Right ventricle myocardium inferior (tissue), 1 donor: Measurements from ENCODE around the gene ZNF229. TPM values are rescaled to one million over a fixed set of nuclear protein-coding genes. Genes with fewer than 3 reads are reported as not detected.
"Not testable (repeated sequence)": the region's sequence is repeated elsewhere in the genome, so short reads cannot be mapped to it uniquely, and the experiment has no call there.

Source experiments
- ATAC-seq: fragments of 200-7000 bp; cut with Tn5 transposase; one replicate; pipeline ENCODE4 v1.9.1; 2020; ENCODE audit warnings: mild to moderate bottlenecking, moderate library complexity
- DNase-seq: peaks from one replicate; pipeline ENCODE4 v3.0.0; 2021; ENCODE audit errors: missing footprints
- intact Hi-C: fragments of 100-400 bp; cut with DNase I; formaldehyde crosslinking; loops from one replicate; pipeline ENCODE4 v1.11.0; 2022
- long read RNA-seq: library from polyadenylated mRNA; unstranded; transcript quantifications from one replicate; pipeline ENCODE4 v2.0.0, GENCODE V29; 2021
- total RNA-seq: library from RNA; stranded (reverse); fragmentation: NEBNext Ultra II Directional; extraction: Animal tissue kit (Norgen Biotek cat#: 25700); gene quantifications from one replicate; pipeline ENCODE4 v1.2.1, GENCODE V29; 2021
- donor health status: DM: no; HTN: yes; CAD: no; lungs with severe emphysema.

ZNF229 gene
- total RNA-seq, result 7.3 TPM
- long read RNA-seq, full-length matches to known transcripts, result 1 of 2 reads
- long read RNA-seq, partial matches to known transcripts, result 0 of 2 reads
- long read RNA-seq, other reads (novel, unspliced or antisense), result 1 of 2 reads

GRCh38 chr19:44447916-44448674, at the start of gene ZNF229:
ZNF229 (minus strand) TSS chr19:44448472; CDS start chr19:44442847, 5,625 bp downstream.
- ATAC-seq, result peak; percentile 97
- intact Hi-C loops, result no loop called here
- peak; percentile 93 for DNase-seq

GRCh38 chr19:44496711-44497110, 48.4 kb upstream of the ZNF229 start:
- ATAC-seq (no peak), DNase-seq (no peak)
- intact Hi-C loops, result no loop called here

GRCh38 chr19:44476559-44477408, 28.5 kb upstream of the ZNF229 start:
- no peak for ATAC-seq
- intact Hi-C loops, result no loop called here
- DNase-seq, result no peak

- intact Hi-C loops, ATAC-seq, DNase-seq: not testable (repeated sequence)
Observed at GRCh38 chr19:44468730-44469129, 20.5 kb upstream of the ZNF229 start.

GRCh38 chr19:44462600-44463286, 14.5 kb upstream of the ZNF229 start:
- intact Hi-C loops, DNase-seq, ATAC-seq: not testable (repeated sequence)

GRCh38 chr19:44456016-44456415, 7.7 kb upstream of the ZNF229 start:
- ATAC-seq, DNase-seq, intact Hi-C loops: not testable (repeated sequence)

- ATAC-seq, result no peak
- no peak for DNase-seq
- intact Hi-C loops, result no loop called here
Observed at GRCh38 chr19:44455100-44455499, 6.8 kb upstream of the ZNF229 start.

GRCh38 chr19:44452367-44452766, 4.1 kb upstream of the ZNF229 start:
- intact Hi-C loops, result no loop called here
- DNase-seq (no peak), ATAC-seq (no peak)

GRCh38 chr19:44451687-44452086, 3.4 kb upstream of the ZNF229 start:
- intact Hi-C loops, result no loop called here
- no peak for ATAC-seq
- no peak for DNase-seq

- intact Hi-C loops, result no loop called here
- ATAC-seq, result no peak
- no peak for DNase-seq
Observed at GRCh38 chr19:44438441-44438840, 9.8 kb downstream of the ZNF229 start.

- intact Hi-C loops, result no loop called here
- no peak for ATAC-seq
- DNase-seq, result no peak
Observed at GRCh38 chr19:44435441-44435840, 12.8 kb downstream of the ZNF229 start.

- intact Hi-C loops, result no loop called here
- no peak for DNase-seq
- no peak for ATAC-seq
Observed at GRCh38 chr19:44430956-44431355, 17.3 kb downstream of the ZNF229 start.

GRCh38 chr19:44415553-44415952, 32.7 kb downstream of the ZNF229 start:
- intact Hi-C loops, DNase-seq, ATAC-seq: not testable (repeated sequence)

GRCh38 chr19:44401139-44402115, 46.8 kb downstream of the ZNF229 start, which contains the start of gene ZNF285:
ZNF285 (minus strand) TSS chr19:44401608; CDS start chr19:44397213, 4,395 bp downstream.
- peak; percentile 97 for DNase-seq
- peak; percentile 100 for ATAC-seq
- intact Hi-C loops, result loop anchor here (5.0 kb wide), 1 partner anchor 349 kb away; the partner anchor contains the start of gene ZNF223

- ATAC-seq, DNase-seq, intact Hi-C loops: not testable (repeated sequence)
Observed at GRCh38 chr19:44389268-44389667, 59.0 kb downstream of the ZNF229 start.
